ENCODE measurements around the gene IREB2.
A peak's percentile ranks its signal among the peaks of the same experiment; 100 is the strongest.
"Not testable (repeated sequence)": the region's sequence is repeated elsewhere in the genome, so short reads cannot be mapped to it uniquely, and the experiment has no call there.

IREB2 gene

DNA sequence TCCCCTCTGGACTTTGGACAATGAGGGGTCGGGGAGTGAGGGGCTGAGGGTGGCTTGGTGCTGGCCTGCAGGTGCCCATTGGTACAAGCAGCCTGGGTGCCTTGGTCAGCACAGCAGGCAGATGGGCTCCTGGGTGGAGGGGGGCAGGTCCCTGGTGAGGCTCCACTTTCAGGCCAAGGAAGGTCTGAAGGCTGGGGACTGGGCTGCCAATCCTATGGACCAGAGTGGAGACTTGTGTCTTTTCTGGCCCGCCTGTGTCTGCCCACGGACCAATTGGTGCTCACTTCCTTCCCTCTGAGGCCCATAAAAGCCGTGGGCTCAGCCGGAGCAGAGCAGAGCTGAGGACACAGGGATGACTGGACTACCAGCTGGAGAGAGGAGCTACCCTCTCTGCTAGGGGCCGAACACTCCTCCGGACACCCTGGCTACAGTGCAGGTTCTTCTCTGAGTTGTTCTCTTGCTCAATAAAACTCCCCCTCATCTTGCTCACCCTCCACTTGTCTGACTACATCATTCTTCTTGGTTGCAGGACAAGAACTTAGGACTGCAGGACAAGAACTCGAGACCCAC, 31.9 kb upstream of the IREB2 start:
- no peak for DNase-seq

DNA sequence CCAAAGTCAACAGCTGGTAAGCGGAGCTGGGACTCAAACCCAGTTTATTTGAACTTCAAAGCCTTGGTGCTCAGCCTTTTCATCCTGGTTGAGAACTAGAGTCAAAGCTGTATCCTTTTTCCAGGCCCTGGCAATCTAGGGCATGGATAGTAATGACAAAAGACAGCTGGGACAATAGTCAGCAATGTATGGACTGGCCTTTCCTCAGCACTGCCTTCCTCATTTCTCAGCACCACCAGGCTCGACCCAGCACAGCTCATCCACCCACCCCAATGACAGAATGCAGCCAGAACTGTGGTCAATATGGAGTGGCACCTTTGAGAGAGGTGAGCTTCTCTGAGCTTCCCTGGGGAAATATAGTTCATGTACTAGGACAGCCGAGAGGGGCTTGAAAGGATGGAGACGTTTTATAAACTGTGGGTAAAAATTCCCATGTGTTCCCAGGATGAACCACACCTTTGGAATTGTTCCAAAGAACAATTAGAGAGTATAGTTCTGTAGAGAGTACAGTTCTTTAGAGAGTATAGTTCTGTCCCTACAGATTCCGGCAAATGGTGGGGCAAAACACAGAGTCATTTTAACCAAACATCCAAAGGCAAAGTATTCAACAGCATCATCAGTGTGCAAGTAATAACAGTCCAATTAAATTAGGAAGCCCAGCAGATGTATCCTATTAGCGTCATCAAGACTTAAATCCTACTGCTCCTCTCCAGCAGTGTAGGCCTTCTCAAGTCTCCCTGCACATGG, 30.2 kb upstream of the IREB2 start:
- DNase-seq = no peak

DNA sequence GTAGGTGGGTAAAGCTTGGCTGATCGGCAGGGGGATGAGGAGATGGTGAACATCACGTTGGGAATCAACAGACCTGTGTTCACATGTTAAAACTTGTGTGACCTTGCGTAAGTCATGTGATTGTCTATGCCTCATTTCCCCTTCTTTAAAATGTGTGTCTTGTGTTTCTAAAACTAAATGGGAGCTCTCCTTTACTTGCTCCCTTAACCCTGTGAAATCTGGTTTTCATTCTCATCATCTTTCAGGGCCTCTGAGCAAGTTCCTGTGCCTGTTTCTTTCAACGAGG, 29.7 kb upstream of the IREB2 start:
- no peak for DNase-seq

DNA sequence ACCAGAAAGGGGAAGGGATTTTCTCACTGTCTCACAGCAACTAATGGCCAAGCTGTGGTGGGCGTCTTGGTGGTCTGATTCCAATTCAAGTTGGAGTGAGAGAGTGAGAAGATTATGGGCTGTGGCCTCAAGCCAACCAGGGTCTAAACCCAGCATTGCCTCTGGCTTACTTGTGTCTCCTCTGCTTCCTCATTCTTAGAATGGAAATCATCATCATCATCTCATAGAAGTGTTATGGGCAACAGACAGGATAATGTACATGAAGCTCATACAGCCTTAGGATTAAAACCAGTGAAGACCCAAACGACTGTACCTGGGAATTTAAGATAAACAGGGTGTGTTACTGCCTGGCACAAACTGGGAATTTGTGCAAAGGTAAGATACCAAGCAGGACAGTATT, 29.1 kb upstream of the IREB2 start:
- DNase-seq = no peak

DNA sequence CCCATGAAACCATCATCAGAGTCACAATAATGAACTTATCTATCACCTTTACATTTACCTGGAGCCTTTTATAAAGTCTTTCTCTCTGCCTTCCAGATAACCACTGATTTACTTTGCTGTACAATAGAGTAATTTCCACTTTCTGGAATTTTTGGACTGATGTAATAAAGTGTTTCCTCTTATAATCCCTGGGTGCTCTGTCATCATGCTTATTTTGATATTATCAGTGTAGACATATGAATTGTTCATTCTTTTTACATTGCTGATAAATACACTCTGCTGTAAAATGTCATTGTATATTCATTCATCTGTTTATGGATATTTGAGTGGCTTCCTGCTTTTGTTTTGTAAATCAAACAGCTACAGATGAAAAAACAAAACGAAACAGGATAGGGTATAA, 27.0 kb upstream of the IREB2 start:
- DNase-seq = no peak

DNA sequence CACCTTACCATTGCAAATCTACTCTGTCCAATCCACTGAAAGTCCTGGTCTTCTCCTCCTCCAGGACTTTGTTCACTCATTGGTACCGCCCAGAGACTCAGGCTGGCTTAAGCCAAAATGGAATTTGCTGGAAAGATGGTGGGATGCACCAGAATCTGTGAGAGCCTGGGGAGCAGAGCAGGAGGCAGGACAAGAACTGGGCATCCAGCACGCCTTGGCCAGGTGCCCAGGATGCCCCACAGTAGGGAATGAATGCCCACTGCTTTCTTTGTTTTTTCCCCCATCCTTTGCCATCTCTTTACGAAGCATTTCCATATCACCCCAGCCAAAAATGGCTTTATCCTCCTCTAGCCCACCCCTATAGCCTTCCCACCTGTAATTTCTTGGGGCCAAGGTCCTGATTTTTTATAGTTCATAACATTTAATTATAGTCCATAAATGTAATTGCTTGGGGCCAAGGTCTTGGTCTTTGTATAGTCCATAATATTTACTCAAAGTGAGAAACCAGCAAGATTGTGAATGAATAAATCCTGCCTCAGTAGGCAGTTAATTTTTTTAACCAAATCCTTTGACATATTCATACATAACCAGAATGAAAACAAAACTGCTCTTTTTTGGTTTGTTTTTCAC, 23.3 kb upstream of the IREB2 start:
- DNase-seq = no peak

DNA sequence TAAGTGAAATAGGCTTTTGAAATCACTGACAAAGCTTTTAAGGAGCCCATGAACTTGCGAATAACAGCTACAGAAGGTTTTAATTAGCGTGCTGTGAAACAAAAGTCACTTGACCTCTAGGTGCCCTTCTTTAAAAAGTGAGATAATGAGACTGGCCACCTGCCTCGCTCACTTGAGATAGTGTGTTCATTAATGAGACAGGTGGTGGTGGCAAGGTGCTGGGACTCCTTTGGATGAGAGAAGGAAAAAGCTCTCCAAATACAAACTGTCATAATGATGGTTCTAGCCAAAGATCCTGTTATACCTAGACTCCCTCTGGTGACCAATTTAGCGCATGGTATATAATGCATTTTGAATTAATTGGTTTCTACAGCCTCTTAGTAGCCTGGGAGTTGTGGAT, 22.7 kb upstream of the IREB2 start:
- no peak for DNase-seq

DNA sequence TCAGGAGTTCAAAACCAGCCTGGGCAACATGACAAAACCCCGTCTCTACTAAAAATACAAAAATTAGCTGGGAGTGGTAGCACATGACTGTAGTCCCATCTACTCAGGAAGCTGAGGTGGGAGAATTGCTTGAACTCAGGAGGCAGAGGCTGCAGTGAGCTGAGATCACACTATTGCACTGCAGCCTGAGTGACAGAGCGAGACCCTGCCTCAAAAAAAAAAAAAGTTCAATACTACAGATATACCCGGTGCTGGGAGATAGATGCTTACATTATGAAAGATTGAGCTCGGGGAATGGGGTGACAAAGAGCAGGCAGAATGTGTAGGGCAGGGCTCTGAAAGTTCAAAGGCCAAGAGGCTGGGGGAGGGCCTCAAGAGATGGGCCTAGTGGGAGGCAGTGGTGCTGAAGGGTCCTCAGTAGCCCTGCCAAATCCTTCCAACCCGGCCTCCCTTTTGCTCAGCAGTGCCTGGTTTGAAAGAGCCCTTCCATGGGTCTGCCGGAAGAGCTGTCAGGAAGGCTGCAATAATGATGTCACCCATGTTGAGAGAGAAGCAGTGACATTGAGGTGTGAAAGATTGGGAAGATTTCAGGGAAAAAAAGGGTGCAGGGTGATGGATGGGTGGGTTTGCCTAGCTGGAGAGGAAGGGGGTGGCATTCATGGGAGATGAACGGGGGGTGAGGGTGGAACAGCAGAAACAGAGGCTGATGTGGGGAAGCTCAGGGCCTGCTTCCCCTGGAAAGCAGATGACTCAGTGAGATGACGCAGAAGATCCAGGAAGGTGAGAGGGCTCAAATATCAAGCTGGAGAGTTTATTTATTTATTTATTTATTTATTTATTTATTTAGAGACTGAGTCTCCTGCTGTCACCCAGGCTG, 20.0 kb upstream of the IREB2 start:
- DNase-seq = no peak

DNA sequence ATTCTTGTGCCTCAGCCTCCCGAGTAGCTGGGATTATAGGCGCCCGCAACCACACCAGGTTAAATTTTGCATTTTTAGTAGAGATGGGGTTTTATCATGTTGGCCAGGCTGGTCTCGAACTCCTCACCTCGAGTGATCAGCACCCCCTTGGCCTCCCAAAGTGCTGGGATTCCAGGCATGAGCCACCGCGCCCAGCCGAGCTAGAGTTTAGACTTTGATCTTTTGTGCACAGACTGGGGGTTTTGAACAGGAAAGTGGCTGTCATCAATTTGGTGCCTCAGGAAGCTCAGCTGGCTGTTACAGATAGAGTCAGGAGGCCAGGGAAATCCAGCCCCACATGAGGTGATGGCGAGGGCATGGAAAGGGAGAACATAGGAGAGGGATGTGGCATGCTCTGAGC, 19.3 kb upstream of the IREB2 start:
- DNase-seq = no peak

DNA sequence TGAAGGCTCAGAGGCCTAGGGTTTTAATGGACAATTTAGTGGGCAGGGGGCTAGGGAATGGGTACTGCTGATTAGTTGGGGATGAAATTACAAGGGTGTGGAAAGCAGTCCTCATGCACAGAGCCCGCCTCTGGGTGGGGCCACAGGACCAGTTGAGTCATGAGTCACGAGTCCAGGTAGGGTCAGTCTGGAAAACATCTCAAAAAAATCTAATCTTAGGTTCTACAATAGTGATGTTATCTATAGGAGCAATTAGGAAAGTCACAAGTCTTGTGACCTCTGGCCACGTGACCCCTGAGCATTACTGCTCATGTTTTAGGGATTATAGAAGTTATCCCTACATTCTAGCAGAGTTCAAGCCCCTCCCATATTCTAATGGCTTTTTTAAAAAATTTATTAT, 18.6 kb upstream of the IREB2 start:
- DNase-seq = no peak

DNA sequence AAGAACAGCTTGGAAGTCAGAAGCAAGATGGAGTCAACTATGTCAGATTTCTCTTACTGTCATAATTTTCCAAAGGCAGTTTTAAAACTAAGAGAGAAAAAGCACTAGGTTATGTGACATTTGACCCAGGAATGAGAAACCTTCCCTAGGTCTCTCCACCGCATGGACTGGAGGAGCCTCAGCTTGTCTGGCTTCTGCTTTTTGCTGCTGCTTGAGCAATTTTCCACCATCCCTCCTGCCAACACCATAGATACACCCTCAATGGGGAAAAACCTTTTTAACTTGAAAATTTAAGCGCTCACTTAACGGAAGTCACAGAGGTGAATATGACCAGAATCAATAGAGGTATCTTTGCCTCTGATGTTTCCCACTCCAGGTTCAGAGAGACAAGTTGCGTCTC, 17.8 kb upstream of the IREB2 start:
- no peak for DNase-seq

DNA sequence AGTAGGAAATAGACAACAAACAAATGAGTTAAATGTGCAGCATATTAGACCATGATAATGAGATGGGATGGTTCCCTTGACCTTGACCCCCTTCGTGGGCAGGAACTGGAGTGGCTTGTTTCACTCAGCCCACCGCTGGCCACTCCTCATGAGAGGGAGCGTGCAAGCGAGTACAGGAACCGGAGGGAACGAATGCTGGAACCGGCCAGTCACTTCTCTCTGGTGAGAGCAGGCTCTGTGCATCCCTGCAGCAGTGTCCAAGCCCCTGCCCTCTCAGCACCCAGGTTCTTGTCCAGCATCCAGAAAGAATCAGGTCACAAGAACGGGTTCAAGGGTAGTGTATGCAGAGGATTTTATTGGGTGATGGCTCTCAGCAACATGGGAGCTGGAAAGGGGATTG, 17.2 kb upstream of the IREB2 start:
- DNase-seq = no peak

DNA sequence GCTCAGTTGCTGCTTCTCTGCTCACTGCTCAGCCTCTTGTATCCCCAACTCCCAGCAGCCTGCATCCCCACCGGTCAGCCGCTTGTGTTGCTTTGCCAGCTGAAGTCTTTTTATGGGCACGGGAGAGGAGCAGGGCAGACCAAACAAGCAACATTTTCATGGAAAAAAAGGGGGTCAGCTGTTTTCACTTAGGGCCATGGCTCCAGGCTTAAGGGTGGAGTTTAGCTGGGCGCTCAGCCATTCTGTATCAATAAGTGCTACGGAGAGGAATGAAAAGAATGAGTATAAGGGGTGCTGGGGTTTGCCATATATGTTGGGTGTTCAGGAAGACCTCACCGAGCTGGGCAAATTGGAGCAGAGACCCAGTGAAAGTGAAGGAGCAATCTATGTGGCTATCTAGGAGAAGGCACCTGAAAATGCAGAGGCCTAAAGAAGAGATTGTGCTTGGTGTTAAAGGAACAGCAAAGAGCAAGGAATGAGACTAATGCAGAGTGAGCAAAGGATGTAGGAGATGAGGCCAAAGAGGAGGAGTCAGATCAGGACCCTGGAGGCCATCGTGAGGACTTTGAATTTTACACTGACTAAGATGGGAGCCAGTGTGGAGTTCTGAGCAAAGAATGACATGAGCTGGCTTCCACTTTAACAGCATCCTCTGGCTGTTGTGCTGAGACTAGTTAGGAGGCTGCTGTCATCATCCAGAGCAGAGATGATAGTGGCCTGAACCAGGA, 16.6 kb upstream of the IREB2 start:
- no peak for DNase-seq

DNA sequence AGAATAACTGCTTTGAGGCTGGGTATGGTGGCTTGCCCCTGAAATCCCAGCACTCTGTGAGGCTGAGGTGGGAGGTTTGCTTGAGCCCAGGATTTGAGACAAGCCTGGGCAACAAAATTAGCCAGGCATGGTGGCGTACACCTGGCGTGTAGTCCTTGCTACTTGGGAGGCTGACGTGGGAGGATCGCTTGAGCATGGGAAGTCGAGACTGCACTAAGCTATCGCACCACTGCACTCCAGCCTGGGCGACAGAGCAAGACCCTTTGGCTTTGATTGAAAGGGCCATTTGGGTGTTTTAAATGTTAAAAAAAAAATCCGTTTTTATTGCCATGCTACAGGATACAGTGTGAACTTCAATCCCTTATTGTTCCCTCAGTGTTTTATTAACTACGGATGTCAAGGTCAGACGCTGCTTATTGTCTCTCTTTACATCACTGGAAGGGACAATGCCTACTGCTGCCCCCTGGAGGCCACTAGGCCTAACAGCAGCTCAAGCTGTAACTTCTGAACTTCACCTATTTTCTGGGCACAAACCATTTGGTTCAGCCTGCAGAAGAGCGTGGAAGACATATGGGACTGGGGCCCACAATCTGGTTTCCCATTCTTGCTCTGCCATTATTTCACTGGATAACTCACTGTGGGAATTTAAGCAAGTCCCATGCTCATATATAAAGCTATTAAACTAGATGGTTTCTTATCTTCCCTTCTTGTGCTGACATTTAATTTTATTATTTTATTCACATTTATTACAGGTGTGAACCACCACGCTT, 15.3 kb upstream of the IREB2 start:
- DNase-seq = peak; percentile 58

DNA sequence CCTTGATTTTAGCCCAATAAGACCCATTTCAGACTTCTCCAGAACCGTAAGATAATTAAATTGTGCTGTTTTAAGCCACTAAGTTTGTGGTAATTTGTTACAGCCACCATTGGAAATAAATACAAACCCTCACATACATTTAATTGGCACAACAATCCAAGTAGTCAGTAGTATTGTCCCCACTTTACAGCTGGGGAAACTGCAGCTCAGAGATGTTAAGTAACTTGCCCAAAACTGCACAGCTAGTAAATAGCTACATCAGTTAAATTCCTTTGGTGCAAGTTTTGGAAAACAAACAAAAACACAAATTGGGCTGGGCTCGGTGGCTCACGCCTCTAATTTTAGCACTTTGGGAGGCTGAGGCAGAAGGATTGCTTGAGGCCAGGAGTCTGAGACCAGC, 13.3 kb upstream of the IREB2 start:
- no peak for DNase-seq

DNA sequence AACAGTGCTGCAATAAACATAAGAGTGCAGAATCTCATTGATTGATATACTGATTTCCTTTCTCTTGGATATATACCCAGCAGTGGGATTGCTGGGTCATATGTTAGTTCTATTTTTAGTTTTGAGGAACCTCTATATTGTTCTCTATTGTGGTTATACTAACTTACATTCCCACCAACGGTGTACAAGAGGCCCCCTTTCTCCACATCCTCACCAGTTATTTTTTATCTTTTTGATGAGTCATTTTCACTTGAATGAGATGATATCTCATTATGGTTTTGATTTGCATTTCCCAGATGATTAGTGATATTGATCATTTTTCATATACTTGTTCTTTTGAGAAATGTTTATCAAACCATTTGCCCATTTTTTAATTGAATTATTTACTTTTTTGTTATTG, 12.4 kb upstream of the IREB2 start:
- DNase-seq = no peak

DNA sequence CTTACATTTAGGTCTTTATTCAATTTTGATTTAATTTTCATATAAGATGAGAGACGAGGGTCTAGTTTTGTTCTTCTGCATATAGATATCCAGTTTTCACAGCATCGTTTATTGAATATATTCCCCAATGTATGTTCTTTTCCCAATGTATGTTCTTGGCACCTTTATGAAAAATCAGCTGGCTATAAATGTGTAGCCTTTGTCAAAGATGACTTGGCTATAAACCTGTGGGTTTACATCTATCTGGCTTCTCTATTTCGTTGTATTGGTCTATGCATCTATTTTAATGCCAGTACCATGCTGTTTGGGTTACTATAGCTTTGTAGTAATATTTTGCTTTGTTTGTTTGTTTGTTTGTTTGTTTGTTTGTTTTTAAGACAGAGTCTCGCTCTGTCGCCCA, 11.7 kb upstream of the IREB2 start:
- DNase-seq = no peak

DNA sequence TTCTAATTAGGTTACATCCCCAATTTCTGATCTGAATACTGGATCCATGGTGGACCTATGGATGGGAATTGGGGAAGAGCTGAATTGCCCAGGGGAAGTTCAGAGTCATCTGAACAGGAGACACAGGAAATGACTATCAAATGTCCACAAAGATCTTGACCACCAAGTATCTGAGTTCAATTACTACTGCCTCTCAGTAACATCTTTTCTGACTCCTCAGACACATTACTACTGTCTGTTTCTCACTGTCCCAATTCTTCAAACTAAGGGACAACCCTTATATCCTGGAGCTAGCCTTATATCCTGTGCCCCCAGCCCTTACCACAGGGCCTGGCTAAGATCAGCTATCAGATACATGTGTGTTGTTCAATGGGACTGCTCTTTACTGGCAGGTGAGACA, 10.1 kb upstream of the IREB2 start:
- no peak for DNase-seq

DNA sequence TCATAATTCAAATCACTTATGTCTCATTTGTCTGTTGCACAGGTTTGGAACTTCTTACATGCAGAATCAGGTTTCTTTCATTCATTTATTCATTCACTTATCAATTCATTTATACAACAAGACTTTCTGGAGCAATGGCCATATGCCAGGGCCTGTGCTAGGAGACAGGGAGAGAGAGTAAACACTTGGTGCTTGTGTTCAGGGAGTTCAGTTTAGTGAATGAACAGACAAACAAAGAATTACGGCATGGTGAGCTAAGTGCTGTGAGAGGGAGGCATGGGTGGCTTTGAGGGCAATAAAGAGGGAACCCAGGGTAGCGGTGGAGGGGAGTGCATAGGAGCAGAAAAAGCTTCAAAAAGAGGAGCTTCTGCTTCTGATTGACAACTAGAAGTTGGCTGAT, 8.5 kb upstream of the IREB2 start:
- no peak for DNase-seq

DNA sequence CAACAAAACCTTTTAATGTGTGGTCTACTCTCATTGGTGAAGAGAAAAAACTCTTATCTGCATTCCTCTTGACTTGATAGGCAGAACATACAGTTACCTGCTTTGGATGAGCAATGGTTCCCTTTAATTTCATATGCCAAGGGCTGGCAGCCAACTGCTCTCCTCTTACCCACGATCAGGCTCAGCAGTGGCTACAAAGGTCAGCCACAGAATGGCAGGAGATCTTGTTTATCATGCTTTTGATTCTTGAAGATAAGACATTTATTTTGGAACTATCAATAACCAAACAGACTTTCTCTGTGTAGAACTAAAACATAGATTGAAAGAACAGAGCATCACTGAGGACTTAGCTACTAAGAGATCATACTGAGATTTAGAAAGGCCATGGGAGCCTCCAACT, 6.1 kb upstream of the IREB2 start:
- no peak for DNase-seq

DNA sequence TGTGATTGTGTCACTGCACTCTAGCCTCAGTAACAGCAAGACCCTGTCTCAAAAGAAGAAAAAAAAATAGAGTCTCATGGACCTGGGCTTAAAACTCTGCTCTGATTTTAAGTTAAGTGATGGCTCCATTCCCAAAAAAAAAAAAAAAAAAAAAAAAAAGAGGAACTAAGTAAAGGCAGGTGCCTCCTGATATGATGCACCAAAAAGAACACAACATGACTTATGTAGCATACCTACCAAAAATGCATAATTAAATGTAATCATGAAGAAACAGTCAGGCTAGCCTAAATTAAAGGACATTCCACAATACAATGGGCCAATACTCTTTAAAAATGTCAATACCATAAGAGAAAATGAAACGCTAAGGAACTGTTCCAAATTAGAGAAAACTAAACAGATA, 5.4 kb upstream of the IREB2 start:
- no peak for DNase-seq

DNA sequence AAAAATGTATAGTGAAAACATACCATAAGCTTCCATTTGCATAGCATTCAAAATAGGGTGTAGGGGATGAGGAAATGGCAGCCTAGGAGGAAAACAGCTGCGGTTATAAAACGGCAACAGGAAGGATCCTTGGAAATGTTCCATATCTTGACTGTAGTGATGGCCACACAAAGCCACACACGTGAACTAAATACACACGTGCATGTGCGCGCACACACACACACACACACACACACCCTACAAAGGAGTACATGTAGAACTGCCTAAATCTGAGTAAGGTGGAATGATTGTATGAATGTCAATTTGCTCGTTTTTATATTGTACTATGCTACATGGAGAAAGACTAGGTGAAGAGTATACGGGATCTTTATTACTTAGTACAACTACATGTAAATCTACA, 3.9 kb upstream of the IREB2 start:
- DNase-seq = no peak

DNA sequence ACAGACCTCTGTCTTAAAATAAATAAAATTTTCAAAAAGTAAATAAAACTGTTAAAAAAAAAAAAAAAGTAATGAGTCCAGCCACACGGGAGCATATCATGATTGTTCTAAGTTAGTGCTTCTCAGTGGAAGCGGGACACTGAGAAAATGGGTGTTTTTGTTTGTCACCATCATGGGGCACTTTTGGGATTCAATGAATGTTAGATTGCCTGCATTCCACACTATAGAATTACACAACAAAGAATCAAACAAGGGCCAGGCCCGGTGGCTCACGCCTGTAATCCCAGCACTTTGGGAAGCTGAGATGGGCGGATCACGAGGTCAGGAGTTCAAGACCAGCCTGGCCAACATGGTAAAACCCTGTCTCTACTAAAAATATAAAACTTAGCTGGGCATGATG, 3.3 kb upstream of the IREB2 start:
- not testable (repeated sequence) for DNase-seq

Measured in activated gamma-delta T cell treated with Interleukin-2 at 50 U/mL for 16 hours (primary cell).